ENCODE measurements around the gene UMOD.

UMOD gene

GRCh38 chr16:20298452-20298851 is 54.1 kb downstream of the UMOD start:
- H3K4me2 ChIP-seq (ENCODE audit: low read length), result no peak overlapping the region
- no peaks in the 10 kb centered on the region for H4K20me1 ChIP-seq (ENCODE audit: insufficient read depth, low read length)
- H3K9ac ChIP-seq (ENCODE audit: low read length), result no peak overlapping the region
- no peak overlapping the region for H2AFZ ChIP-seq (ENCODE audit: low read depth, low read length)
- no peaks in the 10 kb centered on the region for H3K79me2 ChIP-seq (ENCODE audit: low read length)
- no peaks in the 10 kb centered on the region for H3K9me3 ChIP-seq (ENCODE audit: insufficient read depth, low read length)
- H3K4me1 ChIP-seq (ENCODE audit: low read length), result peaks cover 6% of the 10 kb centered on the region
- TF ChIP-seq EZH2phosphoT487 (IDR thresholded peaks at IDR 0.05; ENCODE audit: low read depth), result no peak
- TF ChIP-seq, protein P1, sequence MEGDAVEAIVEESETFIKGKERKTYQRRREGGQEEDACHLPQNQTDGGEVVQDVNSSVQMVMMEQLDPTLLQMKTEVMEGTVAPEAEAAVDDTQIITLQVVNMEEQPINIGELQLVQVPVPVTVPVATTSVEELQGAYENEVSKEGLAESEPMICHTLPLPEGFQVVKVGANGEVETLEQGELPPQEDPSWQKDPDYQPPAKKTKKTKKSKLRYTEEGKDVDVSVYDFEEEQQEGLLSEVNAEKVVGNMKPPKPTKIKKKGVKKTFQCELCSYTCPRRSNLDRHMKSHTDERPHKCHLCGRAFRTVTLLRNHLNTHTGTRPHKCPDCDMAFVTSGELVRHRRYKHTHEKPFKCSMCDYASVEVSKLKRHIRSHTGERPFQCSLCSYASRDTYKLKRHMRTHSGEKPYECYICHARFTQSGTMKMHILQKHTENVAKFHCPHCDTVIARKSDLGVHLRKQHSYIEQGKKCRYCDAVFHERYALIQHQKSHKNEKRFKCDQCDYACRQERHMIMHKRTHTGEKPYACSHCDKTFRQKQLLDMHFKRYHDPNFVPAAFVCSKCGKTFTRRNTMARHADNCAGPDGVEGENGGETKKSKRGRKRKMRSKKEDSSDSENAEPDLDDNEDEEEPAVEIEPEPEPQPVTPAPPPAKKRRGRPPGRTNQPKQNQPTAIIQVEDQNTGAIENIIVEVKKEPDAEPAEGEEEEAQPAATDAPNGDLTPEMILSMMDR (IDR thresholded peaks at IDR 0.05; ENCODE audit: low read depth, low read length), result no peak
- H3K27me3 ChIP-seq (ENCODE audit: low read depth, low read length), result peaks cover 50% of the 10 kb centered on the region
- no peaks in the 10 kb centered on the region for H3K36me3 ChIP-seq (replicated peaks; ENCODE audit: low read depth, low read length)
- H3K4me3 ChIP-seq (ENCODE audit: low read length), result no peak overlapping the region
- H3K27ac ChIP-seq (ENCODE audit: low read length), result no peak overlapping the region

DNA sequence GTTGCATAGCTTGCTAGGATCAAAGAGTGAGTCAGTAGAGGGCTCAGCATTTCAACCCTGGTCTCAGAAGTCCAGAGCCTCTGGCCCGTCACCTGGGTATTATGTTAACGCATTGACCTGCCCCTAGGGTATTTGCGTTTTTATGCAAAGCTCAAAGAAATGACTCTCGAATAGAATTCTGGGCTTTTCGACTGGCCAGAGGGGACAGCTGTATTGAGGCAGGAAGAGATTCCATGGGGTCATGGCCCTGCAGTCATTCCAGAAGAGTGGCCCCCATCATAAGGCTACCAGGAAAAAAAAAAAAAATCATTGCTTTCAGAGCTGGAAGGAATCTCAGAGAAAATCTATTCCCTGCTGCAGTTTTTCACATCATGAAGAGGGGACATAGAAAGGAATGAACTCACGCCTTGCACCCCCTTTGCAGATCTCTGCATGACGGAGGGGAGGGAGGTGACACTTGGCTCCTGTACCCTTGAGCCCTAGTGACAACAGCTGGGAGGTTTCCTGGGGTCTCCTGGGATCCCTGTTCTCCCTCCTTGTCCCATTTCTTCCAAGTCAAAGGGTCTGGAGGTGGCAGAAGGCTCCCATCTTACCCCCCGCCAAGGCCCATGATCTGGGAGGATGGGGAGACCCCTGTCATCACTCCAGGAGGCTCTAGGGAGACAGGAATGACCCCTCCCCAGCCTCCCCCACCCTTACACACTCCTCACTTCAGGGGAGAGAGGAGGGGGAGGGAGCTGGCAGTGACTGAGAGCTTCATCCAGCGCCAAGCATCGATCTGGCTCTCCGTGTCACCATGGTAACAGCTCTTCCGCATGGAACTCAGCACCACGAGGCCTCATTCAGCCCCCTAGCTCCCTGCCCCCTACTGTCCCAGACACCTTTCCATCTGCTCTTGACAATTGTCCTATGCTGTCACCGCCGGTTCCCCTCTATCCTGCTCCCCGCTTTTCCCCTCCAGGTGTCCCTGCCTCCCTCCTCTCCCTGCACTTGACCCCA is 61.0 kb downstream of the UMOD start:
- no peaks in the 10 kb centered on the region for H4K20me1 ChIP-seq (ENCODE audit: insufficient read depth, low read length)
- no peaks in the 10 kb centered on the region for H3K9me3 ChIP-seq (ENCODE audit: insufficient read depth, low read length)
- H3K9ac ChIP-seq (ENCODE audit: low read length), result no peak overlapping the region
- no peak overlapping the region for H3K4me2 ChIP-seq (ENCODE audit: low read length)
- H3K4me3 ChIP-seq (ENCODE audit: low read length), result no peak overlapping the region
- TF ChIP-seq, protein P1 (IDR thresholded peaks at IDR 0.05; ENCODE audit: low read depth, low read length), result no peak
- no peak for TF ChIP-seq EZH2phosphoT487 (IDR thresholded peaks at IDR 0.05; ENCODE audit: low read depth)
- peaks cover 12% of the 10 kb centered on the region for H3K27me3 ChIP-seq (ENCODE audit: low read depth, low read length)
- H3K4me1 ChIP-seq (ENCODE audit: low read length), result no peaks in the 10 kb centered on the region
- H3K27ac ChIP-seq (ENCODE audit: low read length), result no peak overlapping the region
- H2AFZ ChIP-seq (ENCODE audit: low read depth, low read length), result no peak overlapping the region
- H3K36me3 ChIP-seq (replicated peaks; ENCODE audit: low read depth, low read length), result no peaks in the 10 kb centered on the region
- no peaks in the 10 kb centered on the region for H3K79me2 ChIP-seq (ENCODE audit: low read length)

DNA sequence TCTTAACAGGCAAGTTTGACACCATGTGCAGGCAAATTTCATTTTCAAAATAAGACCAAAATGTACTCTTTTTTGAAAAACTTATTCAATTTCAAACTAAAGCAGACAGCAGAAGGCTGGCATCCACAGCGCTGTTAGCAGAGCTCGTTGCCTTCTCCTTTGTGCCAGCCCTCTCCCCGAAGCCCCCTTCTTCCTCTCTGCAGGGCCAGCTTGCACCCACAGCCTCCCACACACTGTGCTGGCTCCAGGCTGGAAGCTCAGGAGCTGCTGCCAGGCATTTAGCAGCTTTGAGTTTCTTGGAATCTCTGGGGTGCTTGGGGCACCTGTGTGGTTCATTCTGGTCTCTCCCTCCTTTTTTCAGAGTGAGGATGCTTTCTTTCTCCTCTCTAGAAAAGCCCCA is 62.9 kb downstream of the UMOD start:
- TF ChIP-seq, protein P1 (IDR thresholded peaks at IDR 0.05; ENCODE audit: low read depth, low read length), result no peak
- no peak for TF ChIP-seq EZH2phosphoT487 (IDR thresholded peaks at IDR 0.05; ENCODE audit: low read depth)
- Histone ChIP-seq H4K20me1 (ENCODE audit: insufficient read depth, low read length) (no peaks in the 10 kb centered on the region), H3K27me3 (ENCODE audit: low read depth, low read length) (peaks cover 22% of the 10 kb centered on the region), H3K9me3 (ENCODE audit: insufficient read depth, low read length) (no peaks in the 10 kb centered on the region), H3K36me3 (replicated peaks; ENCODE audit: low read depth, low read length) (no peaks in the 10 kb centered on the region), H3K4me2 (ENCODE audit: low read length) (no peak overlapping the region), H3K79me2 (ENCODE audit: low read length) (no peaks in the 10 kb centered on the region), H3K4me1 (ENCODE audit: low read length) (no peaks in the 10 kb centered on the region), H3K9ac (ENCODE audit: low read length) (no peak overlapping the region), H3K27ac (ENCODE audit: low read length) (no peak overlapping the region), H3K4me3 (ENCODE audit: low read length) (no peak overlapping the region), H2AFZ (ENCODE audit: low read depth, low read length) (no peak overlapping the region)

- Histone ChIP-seq H3K9ac (ENCODE audit: low read length) (no peak overlapping the region), H3K4me1 (ENCODE audit: low read length) (no peaks in the 10 kb centered on the region), H3K27me3 (ENCODE audit: low read depth, low read length) (peaks cover 16% of the 10 kb centered on the region; the same call in 1 of the 2 replicates), H4K20me1 (ENCODE audit: insufficient read depth, low read length) (no peaks in the 10 kb centered on the region), H3K79me2 (ENCODE audit: low read length) (no peaks in the 10 kb centered on the region), H3K36me3 (replicated peaks; ENCODE audit: low read depth, low read length) (no peaks in the 10 kb centered on the region), H3K4me3 (ENCODE audit: low read length) (no peak overlapping the region), H3K4me2 (ENCODE audit: low read length) (no peak overlapping the region), H3K27ac (ENCODE audit: low read length) (no peak overlapping the region), H2AFZ (ENCODE audit: low read depth, low read length) (no peak overlapping the region), H3K9me3 (ENCODE audit: insufficient read depth, low read length) (no peaks in the 10 kb centered on the region)
- TF ChIP-seq, protein P1 (IDR thresholded peaks at IDR 0.05; ENCODE audit: low read depth, low read length), result no peak
- no peak for TF ChIP-seq EZH2phosphoT487 (IDR thresholded peaks at IDR 0.05; ENCODE audit: low read depth)
Observed at GRCh38 chr16:20285993-20286499, 66.5 kb downstream of the UMOD start.
